SW 1271 (cell line): ENCODE results near the gene ETFA.
"Not testable (repeated sequence)": the region's sequence is repeated elsewhere in the genome, so short reads cannot be mapped to it uniquely, and the experiment has no call there.

ENCODE experiments used
- DNase-seq, 2 experiments: peaks; one replicate each; lab custom pipeline; 2025; lab: John Stamatoyannopoulos, UW

Gene ETFA

DNA sequence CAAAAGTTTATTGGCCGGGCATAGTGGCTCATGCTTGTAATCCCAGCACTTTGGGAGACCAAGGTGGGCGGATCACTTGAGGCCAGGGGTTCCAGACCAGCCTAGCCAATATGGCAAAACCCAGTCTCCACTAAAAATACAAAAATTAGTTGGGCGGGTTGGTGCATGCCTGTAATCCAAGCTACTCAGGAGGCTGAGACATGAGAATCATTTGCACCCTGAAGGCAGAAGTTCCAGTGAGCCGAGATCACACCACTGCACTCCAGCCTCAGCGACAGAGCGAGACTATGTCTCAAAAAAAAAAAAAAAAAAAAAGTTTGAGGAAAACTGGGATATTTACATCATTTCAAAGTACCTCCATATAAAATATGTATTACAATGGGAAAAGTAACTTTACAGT lies 40.4 kb downstream of the ETFA start:
- no peak for DNase-seq

DNA sequence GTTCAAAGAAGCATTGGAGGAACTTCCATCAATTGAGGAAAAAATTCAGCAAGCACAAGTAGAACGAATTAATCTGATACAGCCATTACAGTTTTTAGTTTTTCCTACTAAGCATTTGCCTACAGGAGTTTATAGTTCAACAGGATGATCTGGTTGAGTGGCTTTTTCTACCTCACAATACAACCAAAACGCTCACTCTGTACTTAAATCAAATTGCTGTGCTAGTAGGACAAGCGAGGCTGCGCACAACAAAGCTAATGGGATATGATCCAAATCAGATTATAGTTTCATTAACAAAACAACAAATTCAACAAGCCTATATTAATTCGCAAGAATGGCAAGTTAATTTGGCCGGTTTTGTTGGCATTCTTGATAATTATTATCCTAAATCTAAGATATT lies 44.2 kb downstream of the ETFA start:
- DNase-seq: no peak

DNA sequence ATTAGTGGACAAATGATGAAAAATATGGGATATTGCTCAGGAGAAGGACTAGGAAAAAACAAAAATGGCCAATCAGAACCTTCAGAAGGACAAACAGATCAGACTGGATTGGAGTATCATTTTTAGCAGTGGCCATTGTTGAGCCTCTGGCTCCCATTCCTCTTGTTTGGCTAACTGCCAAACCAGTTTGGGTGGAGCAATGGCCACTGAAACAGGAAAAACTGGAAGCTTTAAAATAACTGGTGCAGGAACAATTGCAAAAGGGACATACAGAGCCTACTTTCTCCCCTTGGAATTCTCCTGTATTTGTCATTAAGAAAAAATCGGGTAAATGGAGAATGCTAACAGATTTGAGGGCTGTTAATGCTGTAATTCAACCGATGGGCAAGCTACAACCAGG lies 45.5 kb downstream of the ETFA start:
- not testable (repeated sequence) for DNase-seq

GRCh38 chr15:76260246-76260938 lies 50.9 kb downstream of the ETFA start:
- DNase-seq: no peak

DNA sequence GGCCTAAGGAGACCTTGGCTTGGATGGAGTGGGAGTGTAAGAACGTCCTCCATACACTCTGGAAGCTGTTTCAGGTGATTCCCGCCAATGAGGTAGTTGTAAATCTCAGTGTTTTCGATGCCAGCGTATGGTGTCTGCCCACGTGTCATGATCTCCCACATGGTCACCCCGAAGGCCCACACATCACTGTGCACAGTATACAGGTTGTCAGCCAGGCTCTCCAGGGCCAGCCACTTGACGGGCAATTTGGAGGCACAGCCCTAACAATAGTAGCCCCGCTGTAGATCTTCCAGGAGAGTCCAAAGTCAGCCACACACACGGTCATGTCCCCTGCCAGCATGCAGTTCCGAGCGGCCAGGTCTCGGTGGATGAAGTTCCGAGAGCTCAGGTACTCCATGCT lies 51.9 kb downstream of the ETFA start:
- no peak for DNase-seq

GRCh38 chr15:76258460-76258859 lies 52.8 kb downstream of the ETFA start:
- no peak for DNase-seq

DNA sequence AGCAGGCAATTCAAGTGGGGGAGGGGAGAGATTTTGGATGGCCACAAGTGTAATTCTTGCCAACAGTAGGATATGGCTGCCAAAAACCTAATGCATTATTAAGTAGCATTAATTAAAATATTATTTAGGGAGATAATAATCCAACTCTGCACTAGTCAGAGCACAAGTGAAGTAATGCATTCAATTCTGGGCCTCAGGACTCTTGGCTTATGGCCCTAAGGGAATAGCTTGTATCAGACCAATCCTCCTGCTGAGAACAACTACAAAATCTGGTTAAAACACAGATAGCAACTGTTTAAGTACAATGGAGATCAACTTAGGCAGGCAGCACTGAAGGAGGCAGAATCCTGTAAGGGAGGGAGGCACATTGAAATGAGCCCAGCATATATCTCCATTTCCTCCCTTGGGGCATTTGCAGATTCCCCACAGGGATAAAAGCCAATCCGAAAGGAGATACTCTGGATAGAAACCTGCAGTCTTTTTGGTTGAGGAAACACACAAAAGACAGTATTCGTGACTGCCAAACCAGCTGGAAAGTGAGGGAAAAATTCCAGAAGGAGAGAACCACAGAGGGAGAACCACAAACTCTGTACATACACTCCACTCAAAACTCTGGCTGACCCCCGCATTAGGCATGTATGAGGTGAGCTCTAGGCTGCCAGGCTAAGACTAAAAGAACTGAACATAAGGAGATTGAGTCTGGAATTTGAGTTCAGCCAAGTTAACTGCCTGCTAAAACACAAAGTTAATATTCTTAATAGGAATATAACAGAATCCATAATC lies 57.4 kb downstream of the ETFA start:
- DNase-seq: no peak

- DNase-seq: no peak
These were observed 59.0 kb downstream of the ETFA start for GRCh38 chr15:76252249-76252648.

- no peak for DNase-seq
These were observed 59.6 kb downstream of the ETFA start for GRCh38 chr15:76251717-76252116.

GRCh38 chr15:76245072-76245610 lies 66.1 kb downstream of the ETFA start:
- DNase-seq: no peak

DNA sequence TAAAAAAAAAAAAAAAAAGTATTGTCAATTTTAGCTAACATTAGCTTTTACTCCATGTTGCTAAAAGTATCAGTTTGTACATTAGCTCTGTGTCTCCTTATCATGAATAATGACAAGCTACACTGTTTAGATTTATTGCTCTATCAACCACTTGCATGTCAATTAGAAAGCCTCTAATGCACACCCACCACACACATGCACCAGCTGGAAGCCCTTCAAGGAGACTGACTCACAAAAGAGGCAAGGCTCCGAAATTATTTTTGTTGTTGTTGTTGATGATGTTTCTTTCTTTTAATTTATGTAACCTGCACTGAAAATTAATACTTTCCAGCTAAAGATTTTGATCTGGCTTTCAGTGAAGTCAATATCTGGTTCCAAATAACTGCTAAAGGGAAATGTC lies 71.5 kb downstream of the ETFA start:
- no peak for DNase-seq

GRCh38 chr15:76236350-76236749 lies 74.9 kb downstream of the ETFA start:
- no peak for DNase-seq

DNA sequence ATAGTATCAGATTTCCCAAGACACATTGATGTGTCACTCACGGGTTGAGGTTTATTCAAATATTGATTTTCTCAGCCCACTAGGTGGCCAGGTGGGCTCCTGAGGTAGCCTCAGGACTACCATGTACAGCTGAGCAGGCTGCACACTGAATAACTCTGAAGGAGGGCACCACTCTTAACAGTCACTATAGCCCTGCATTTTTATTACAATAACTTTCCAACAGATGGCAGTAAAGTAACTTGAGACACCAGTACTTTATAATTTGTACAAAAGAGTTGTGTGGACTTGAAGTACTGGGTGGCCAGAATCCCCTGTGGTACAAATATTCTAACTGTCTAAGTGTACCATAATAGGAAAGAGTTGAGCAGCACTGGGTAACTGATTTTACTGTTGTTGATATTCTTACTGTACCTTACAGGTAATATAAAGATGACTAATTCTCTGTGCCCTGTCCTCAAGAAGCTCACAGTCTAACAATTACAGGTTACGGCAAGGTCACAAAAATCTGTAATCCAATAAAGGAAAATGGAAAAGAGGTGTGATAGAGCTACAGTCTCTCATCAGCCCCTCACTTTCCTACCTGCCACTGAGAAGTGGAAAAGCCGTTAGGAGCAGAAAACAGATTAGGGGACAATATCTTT lies 76.0 kb downstream of the ETFA start:
- DNase-seq: peak in 1 of 2 experiments; percentile 74

DNA sequence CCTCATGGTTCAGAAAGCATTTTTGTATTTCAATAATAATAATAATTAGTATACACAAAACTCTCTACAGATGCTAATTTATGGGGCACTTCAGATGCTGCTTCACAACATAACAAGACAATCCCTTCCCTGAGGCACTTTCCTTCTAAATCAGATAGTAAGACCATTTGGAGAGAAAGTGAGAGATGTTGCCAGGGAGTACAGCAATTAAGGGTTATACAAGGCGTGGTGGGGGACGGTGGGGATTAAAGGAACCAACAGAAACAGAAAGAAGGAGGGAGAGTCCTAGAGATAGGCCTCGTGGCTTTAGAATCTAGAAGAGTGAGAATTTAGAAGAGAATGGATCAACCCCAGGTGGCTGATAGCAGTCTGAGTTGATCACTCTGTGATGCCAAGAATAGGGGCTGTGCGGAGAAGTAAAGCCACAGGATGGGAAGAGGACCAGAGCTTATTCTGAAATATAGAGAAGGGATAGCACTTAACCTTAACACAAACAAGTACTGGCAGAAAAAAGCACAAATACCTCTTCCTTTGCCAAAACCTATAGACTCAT lies 76.9 kb downstream of the ETFA start:
- no peak for DNase-seq

DNA sequence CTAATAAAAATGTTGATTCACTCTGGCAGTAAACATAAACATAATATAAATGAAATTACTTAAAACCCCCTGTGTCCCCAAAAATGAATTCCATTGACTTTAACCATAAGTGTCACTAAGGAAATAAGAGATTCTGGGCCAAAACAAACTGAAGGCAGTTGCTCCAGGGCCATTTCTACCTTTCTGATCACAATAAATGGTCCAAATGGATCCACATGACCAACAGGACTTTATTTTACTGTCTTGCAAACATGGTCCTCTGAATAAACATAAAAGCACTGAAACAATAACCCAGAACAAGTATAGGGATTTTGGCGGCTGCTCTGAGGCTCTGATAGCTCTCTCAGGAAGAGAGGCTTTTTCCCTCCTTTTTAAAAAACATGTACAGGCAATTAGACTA lies 77.3 kb downstream of the ETFA start:
- no peak for DNase-seq

DNA sequence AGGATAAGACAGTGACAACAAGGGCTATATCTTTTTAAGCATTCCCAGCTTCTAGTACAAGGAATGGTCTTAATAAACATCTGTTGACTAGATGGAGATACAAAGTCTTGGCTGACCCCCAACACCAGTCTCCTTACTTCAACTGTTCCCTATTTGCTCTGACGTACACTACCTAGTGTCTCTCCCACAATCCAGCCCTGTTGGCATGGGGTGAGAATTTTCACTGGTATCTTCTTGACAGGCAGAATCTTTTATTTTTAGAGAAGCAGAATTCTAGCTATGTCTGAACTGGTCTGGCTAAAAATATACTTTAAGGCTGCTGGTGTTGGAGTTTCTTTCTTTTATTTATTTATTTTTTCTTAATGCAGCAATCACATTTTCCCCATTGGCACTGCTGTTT lies 82.0 kb downstream of the ETFA start:
- no peak for DNase-seq

GRCh38 chr15:76223521-76223920 lies 87.7 kb downstream of the ETFA start:
- no peak for DNase-seq

DNA sequence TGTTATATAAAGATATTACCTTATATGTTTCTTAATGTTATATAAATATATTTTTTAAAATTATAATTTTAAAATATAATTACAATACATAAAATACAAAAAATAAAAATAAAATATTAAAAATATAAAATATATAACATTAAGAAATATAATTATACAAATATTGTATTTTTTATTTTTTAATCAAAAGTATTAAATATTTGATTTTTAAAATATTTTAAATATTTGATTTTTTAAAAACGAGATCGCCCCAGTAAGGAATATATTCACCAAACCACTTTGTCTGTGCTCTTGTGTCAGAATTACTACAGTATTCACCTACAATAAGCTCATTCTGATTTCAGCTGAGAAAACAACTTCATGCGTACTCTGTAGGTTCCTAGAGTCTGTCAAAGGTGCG lies 89.1 kb downstream of the ETFA start:
- DNase-seq: no peak

GRCh38 chr15:76221085-76221767 lies 90.0 kb downstream of the ETFA start:
- DNase-seq: no peak

DNA sequence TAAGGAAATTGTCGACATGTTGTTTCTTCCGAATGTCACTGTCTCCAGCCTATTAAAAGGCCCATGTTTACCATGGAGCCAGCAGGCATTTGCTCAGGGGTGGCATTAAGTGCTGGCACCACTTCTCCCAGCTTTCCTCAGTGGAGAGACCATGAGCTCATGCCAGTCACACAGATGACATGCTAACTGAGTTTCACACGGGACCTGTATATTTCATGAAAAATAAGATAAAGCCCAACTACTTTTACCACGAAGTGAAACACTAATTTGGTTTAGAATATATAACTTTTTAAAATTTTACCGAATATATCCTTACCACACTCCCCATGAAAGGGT lies 93.4 kb downstream of the ETFA start:
- DNase-seq: no peak

DNA sequence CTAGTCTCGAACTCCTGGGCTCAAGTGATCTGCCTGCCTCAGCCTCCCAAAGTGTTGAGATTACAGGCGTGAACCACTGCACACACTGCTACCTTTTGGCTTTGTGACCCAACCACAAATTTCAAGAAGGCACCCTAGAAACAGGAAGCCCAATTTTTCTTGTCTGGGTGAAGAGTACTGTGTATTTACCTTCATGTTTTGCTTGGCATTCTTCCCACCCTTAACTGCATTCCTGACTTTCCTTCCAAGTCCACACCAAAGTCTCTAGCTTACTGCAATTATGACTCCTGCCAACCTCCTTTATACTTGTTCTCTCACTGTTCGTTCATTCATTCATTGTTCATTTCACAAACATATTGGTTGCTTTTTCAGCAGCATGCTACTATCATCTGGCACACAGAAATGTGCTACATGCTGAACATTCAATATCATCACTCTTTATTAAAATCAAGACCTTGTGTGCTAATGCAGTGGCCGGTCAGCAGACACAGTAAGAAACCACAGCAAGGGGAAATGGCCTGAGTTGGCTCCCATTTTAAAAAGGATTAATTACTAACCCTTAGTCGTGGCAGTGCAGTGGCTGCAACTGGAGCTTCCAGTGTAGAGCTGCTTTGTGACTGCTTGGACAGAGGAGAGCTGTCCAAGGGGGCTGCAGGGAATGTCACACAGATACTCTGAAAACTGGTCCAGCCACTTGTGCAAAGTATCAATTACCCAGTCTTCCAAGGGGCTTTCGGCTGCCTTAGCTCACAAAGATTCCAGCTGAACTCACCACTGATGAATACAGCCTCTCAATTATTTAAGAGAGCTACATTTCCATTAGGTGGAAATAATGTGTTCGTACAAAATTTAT lies 94.0 kb downstream of the ETFA start:
- peak in 1 of 2 experiments; percentile 9 for DNase-seq
